Esophagus squamous epithelium (tissue), 4 donors: ENCODE results near the gene COL6A2.

ENCODE experiments used
- CTCF ChIP-seq, 6 experiments: fragments of 450-650 bp in 4 of 6; fragments of 200-600 bp in 2 of 6; sonication (generic) in 2 of 6; IDR thresholded peaks; one replicate each; pipeline ENCODE4 v1.5.1; 2016 to 2019; ENCODE audit warnings: antibody characterized with exemption in 6 of 6, mild to moderate bottlenecking in 4 of 6, moderate library complexity in 4 of 6
- POLR2A ChIP-seq, 4 donors: fragments of 450-650 bp; IDR thresholded peaks; one replicate each; pipeline ENCODE4 v1.6.1; 2017; ENCODE audit warnings: antibody characterized with exemption in 4 of 4, mild to moderate bottlenecking in 4 of 4, moderate library complexity in 3 of 4

GRCh38 chr21:46058431-46059145 is 39.3 kb upstream of the COL6A2 start:
- TF ChIP-seq CTCF (IDR thresholded peaks at IDR 0.05) (no peak), POLR2A (IDR thresholded peaks at IDR 0.05) (no peak)
